ENCODE results near the gene UQCC2.

UQCC2 gene

GRCh38 chr6:33731751-33732282 is 20.3 kb upstream of the UQCC2 start:
- H3K27me3 ChIP-seq (ENCODE audit: insufficient read depth, low read depth, severe bottlenecking): no peaks in the 10 kb centered on the region
- no peak for DNase-seq
- TF ChIP-seq CTCF (IDR thresholded peaks at IDR 0.05; ENCODE audit: low read depth, low read length): no peak
- no peak overlapping the region for H3K4me3 ChIP-seq (ENCODE audit: low read depth, low read length)
- H3K36me3 ChIP-seq: no peaks in the 10 kb centered on the region
- H3K27ac ChIP-seq: no peak overlapping the region
- H3K9me3 ChIP-seq (ENCODE audit: severe bottlenecking): no peaks in the 10 kb centered on the region

- Histone ChIP-seq H3K4me3 (ENCODE audit: low read depth, low read length) (no peak overlapping the region), H3K27ac (no peak overlapping the region), H3K9me3 (ENCODE audit: severe bottlenecking) (no peaks in the 10 kb centered on the region), H3K27me3 (ENCODE audit: insufficient read depth, low read depth, severe bottlenecking) (no peaks in the 10 kb centered on the region), H3K36me3 (no peaks in the 10 kb centered on the region)
- TF ChIP-seq CTCF (IDR thresholded peaks at IDR 0.05; ENCODE audit: low read depth, low read length): no peak
- no peak for DNase-seq
These were observed 19.5 kb upstream of the UQCC2 start for GRCh38 chr6:33731035-33731434.

- no peak overlapping the region for H3K27ac ChIP-seq
- no peaks in the 10 kb centered on the region for H3K36me3 ChIP-seq
- no peaks in the 10 kb centered on the region for H3K27me3 ChIP-seq (ENCODE audit: insufficient read depth, low read depth, severe bottlenecking)
- no peaks in the 10 kb centered on the region for H3K9me3 ChIP-seq (ENCODE audit: severe bottlenecking)
- H3K4me3 ChIP-seq (ENCODE audit: low read depth, low read length): no peak overlapping the region
- TF ChIP-seq CTCF (IDR thresholded peaks at IDR 0.05; ENCODE audit: low read depth, low read length): no peak
- peak; percentile 55 for DNase-seq
These were observed 19.1 kb upstream of the UQCC2 start for GRCh38 chr6:33730611-33731010.

- no peaks in the 10 kb centered on the region for H3K9me3 ChIP-seq (ENCODE audit: severe bottlenecking)
- TF ChIP-seq CTCF (IDR thresholded peaks at IDR 0.05; ENCODE audit: low read depth, low read length): no peak
These were observed 17.6 kb upstream of the UQCC2 start for GRCh38 chr6:33729059-33729458.

GRCh38 chr6:33728438-33728837 is 16.9 kb upstream of the UQCC2 start:
- Histone ChIP-seq H3K9me3 (ENCODE audit: severe bottlenecking) (no peaks in the 10 kb centered on the region), H3K27me3 (ENCODE audit: insufficient read depth, low read depth, severe bottlenecking) (no peaks in the 10 kb centered on the region), H3K27ac (no peak overlapping the region), H3K36me3 (no peaks in the 10 kb centered on the region), H3K4me3 (ENCODE audit: low read depth, low read length) (no peak overlapping the region)
- DNase-seq: no peak
- TF ChIP-seq CTCF (IDR thresholded peaks at IDR 0.05; ENCODE audit: low read depth, low read length): no peak

More at GRCh38 chr6:33729059-33729458, 17.6 kb upstream of the UQCC2 start:
- Histone ChIP-seq H3K36me3 (no peaks in the 10 kb centered on the region), H3K4me3 (ENCODE audit: low read depth, low read length) (no peak overlapping the region), H3K27me3 (ENCODE audit: insufficient read depth, low read depth, severe bottlenecking) (no peaks in the 10 kb centered on the region), H3K27ac (no peak overlapping the region)
- DNase-seq: no peak

- H3K27me3 ChIP-seq (ENCODE audit: insufficient read depth, low read depth, severe bottlenecking): no peaks in the 10 kb centered on the region
- H3K4me3 ChIP-seq (ENCODE audit: low read depth, low read length): no peak overlapping the region
- no peak for TF ChIP-seq CTCF (IDR thresholded peaks at IDR 0.05; ENCODE audit: low read depth, low read length)
- DNase-seq: no peak
- H3K36me3 ChIP-seq: no peaks in the 10 kb centered on the region
- no peak overlapping the region for H3K27ac ChIP-seq
- H3K9me3 ChIP-seq (ENCODE audit: severe bottlenecking): no peaks in the 10 kb centered on the region
These were observed 16.4 kb upstream of the UQCC2 start for GRCh38 chr6:33727932-33728331.

Measured in WERI-Rb-1 (cell line).